ENCODE measurements around the gene TUFT1. TPM values are rescaled to one million over a fixed set of nuclear protein-coding genes. Genes with fewer than 3 reads are reported as not detected.

TUFT1 gene
- total and polyA plus RNA-seq, 10 of the 15 experiments (the other 5 are each of a cell fraction or from before 2014, with no cell fraction given) = 0.08 to 4.3 (median 3.2) TPM

- ChIA-PET CTCF (no interaction called here), SMC1A (ENCODE audit: uncharacterized antibody, unreplicated experiment) (interaction anchor here (1.5 kb wide), 1 partner anchor 45 kb away, joined by 4 read pairs; no protein-coding TSS in a partner anchor), RAD21 (ENCODE audit: unreplicated experiment) (no interaction called here), POLR2A (interaction anchor here (0.6 kb wide), 1 partner anchor 12 kb away, joined by 3 read pairs; no protein-coding TSS in a partner anchor)
- peaks cover 13% of the 10 kb centered on the region for H3K4me1 ChIP-seq (ENCODE audit: control insufficient read depth, insufficient read depth, low read length)
- peaks cover 4 to 5% of the 10 kb centered on the region in 2 experiments for H3K27me3 ChIP-seq (replicated peaks in 1 of 2; ENCODE audit: control insufficient read depth in 2 of 2, insufficient read depth in 2 of 2, low read length in 1 of 2)
- no peak for DNase-seq (ENCODE audit: low read depth, low spot score)
- WGBS (ENCODE audit: insufficient coverage, insufficient replicate concordance, low lambda C conversion rate, missing lambda C conversion rate) = 25% methylated on average over 13 of the region's 13 CpGs
- no peaks in the 10 kb centered on the region for H3K9me3 ChIP-seq (replicated peaks; ENCODE audit: control insufficient read depth, insufficient read depth, low read length)
- in situ Hi-C loops (cut with MboI) (no loop called here), intact Hi-C loops (cut with micrococcal nuclease; ENCODE audit: unreplicated experiment) (no loop called here)
- H3K36me3 ChIP-seq (ENCODE audit: control insufficient read depth in 2 of 2, insufficient read depth in 2 of 2, low read length in 1 of 2) = no peaks in the 10 kb centered on the region
- no peak overlapping the region for H3K27ac ChIP-seq (ENCODE audit: control insufficient read depth, insufficient read depth)
- no peaks in the 10 kb centered on the region for H3K79me2 ChIP-seq (ENCODE audit: control insufficient read depth, insufficient read depth, low read length)
- TF ChIP-seq, protein P1, sequence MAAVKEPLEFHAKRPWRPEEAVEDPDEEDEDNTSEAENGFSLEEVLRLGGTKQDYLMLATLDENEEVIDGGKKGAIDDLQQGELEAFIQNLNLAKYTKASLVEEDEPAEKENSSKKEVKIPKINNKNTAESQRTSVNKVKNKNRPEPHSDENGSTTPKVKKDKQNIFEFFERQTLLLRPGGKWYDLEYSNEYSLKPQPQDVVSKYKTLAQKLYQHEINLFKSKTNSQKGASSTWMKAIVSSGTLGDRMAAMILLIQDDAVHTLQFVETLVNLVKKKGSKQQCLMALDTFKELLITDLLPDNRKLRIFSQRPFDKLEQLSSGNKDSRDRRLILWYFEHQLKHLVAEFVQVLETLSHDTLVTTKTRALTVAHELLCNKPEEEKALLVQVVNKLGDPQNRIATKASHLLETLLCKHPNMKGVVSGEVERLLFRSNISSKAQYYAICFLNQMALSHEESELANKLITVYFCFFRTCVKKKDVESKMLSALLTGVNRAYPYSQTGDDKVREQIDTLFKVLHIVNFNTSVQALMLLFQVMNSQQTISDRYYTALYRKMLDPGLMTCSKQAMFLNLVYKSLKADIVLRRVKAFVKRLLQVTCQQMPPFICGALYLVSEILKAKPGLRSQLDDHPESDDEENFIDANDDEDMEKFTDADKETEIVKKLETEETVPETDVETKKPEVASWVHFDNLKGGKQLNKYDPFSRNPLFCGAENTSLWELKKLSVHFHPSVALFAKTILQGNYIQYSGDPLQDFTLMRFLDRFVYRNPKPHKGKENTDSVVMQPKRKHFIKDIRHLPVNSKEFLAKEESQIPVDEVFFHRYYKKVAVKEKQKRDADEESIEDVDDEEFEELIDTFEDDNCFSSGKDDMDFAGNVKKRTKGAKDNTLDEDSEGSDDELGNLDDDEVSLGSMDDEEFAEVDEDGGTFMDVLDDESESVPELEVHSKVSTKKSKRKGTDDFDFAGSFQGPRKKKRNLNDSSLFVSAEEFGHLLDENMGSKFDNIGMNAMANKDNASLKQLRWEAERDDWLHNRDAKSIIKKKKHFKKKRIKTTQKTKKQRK (IDR thresholded peaks at IDR 0.05; ENCODE audit: low read depth, low read length) = no peak
- TF ChIP-seq, protein P2, sequence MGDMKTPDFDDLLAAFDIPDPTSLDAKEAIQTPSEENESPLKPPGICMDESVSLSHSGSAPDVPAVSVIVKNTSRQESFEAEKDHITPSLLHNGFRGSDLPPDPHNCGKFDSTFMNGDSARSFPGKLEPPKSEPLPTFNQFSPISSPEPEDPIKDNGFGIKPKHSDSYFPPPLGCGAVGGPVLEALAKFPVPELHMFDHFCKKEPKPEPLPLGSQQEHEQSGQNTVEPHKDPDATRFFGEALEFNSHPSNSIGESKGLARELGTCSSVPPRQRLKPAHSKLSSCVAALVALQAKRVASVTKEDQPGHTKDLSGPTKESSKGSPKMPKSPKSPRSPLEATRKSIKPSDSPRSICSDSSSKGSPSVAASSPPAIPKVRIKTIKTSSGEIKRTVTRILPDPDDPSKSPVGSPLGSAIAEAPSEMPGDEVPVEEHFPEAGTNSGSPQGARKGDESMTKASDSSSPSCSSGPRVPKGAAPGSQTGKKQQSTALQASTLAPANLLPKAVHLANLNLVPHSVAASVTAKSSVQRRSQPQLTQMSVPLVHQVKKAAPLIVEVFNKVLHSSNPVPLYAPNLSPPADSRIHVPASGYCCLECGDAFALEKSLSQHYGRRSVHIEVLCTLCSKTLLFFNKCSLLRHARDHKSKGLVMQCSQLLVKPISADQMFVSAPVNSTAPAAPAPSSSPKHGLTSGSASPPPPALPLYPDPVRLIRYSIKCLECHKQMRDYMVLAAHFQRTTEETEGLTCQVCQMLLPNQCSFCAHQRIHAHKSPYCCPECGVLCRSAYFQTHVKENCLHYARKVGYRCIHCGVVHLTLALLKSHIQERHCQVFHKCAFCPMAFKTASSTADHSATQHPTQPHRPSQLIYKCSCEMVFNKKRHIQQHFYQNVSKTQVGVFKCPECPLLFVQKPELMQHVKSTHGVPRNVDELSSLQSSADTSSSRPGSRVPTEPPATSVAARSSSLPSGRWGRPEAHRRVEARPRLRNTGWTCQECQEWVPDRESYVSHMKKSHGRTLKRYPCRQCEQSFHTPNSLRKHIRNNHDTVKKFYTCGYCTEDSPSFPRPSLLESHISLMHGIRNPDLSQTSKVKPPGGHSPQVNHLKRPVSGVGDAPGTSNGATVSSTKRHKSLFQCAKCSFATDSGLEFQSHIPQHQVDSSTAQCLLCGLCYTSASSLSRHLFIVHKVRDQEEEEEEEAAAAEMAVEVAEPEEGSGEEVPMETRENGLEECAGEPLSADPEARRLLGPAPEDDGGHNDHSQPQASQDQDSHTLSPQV (IDR thresholded peaks at IDR 0.05) = no peak
- FAIRE-seq = no peak
- 0 out of 2 replicates have a peak overlapping the region, but pooled peaks have one; percentile 19 for H3K9ac ChIP-seq (ENCODE audit: control insufficient read depth, insufficient read depth, low read length)
- peak overlapping the region; percentile 59; the same call in 1 of the 2 replicates for H3K4me3 ChIP-seq
- no TSS peak for BruUV-seq (replicated peaks)
- H3K4me2 ChIP-seq (ENCODE audit: control insufficient read depth, insufficient read depth) = peak overlapping the region; percentile 90
- no peak for ATAC-seq
- H4K20me1 ChIP-seq (ENCODE audit: control insufficient read depth, insufficient read depth) = no peaks in the 10 kb centered on the region
- peak overlapping the region; percentile 61 for H2AFZ ChIP-seq (ENCODE audit: control insufficient read depth, low read depth, low read length)
Observed at GRCh38 chr1:151540982-151541377, 871 bp downstream of the TUFT1 start.

Data from GM12878 (cell line).